SU-DHL-6 (cell line): ENCODE data around the gene GCNT3.

ENCODE experiments used
- H2AFZ ChIP-seq: fragments of 200-600 bp; sonication (generic); 2 replicates; pipeline ENCODE4 v1.6.1; 2014; ENCODE audit warnings: low read depth, mild to moderate bottlenecking, moderate library complexity, mixed read lengths, antibody characterized with exemption, low read length; ENCODE audit not compliant: severe bottlenecking
- H3F3A ChIP-seq: fragments of 200-600 bp; shearing (Covaris generic); 2 replicates; pipeline ENCODE4 v1.6.0; 2016; ENCODE audit warnings: antibody characterized with exemption, mild to moderate bottlenecking; ENCODE audit not compliant: insufficient read depth
- H3K27ac ChIP-seq: fragments of 200-600 bp; sonication (generic); 2 replicates; pipeline ENCODE4 v1.5.1; 2016; ENCODE audit warnings: low read depth, mild to moderate bottlenecking, low read length, moderate library complexity, mixed read lengths
- H3K27me3 ChIP-seq: fragments of 200-600 bp; sonication (generic), shearing (Covaris generic); 2 replicates; pipeline ENCODE4 v1.6.0; 2014; ENCODE audit warnings: mild to moderate bottlenecking, low read length
- H3K36me3 ChIP-seq: fragments of 200-600 bp; sonication (generic); 2 replicates; pipeline ENCODE4 v1.6.1; 2014; ENCODE audit warnings: mild to moderate bottlenecking, low read length, mixed read lengths
- H3K4me2 ChIP-seq: fragments of 300-600, 200-600 bp; shearing (Covaris generic), sonication (generic); 2 replicates; pipeline ENCODE4 v1.6.0; 2014; ENCODE audit warnings: low read length, low read depth, mild to moderate bottlenecking; ENCODE audit not compliant: poor library complexity, severe bottlenecking
- H3K4me3 ChIP-seq: fragments of 200-600 bp; sonication (generic); 2 replicates; pipeline ENCODE4 v1.5.1; 2014; ENCODE audit warnings: antibody characterized with exemption, low read length, mild to moderate bottlenecking, mixed read lengths; ENCODE audit not compliant: insufficient read depth, poor library complexity, severe bottlenecking
- H3K79me2 ChIP-seq: fragments of 200-600 bp; sonication (generic); 2 replicates; pipeline ENCODE4 v1.6.1; 2014; ENCODE audit warnings: mild to moderate bottlenecking, low read length, moderate library complexity; ENCODE audit not compliant: insufficient read depth
- H3K9ac ChIP-seq: fragments of 200-600 bp; sonication (generic); 2 replicates; pipeline ENCODE4 v1.7.0; 2014; ENCODE audit warnings: mild to moderate bottlenecking, low read length
- H3K9me2 ChIP-seq: fragments of 200-600 bp; sonication (generic); replicated peaks from 2 replicates; pipeline ENCODE4 v1.6.1; 2014; ENCODE audit warnings: low read length; ENCODE audit not compliant: insufficient read depth
- H3K9me3 ChIP-seq: fragments of 200-600 bp; sonication (generic); 2 replicates; pipeline ENCODE4 v1.6.1; 2014; ENCODE audit warnings: low read length, mixed read lengths; ENCODE audit not compliant: insufficient read depth
- H4K20me1 ChIP-seq: fragments of 200-600 bp; sonication (generic); 2 replicates; pipeline ENCODE4 v1.6.1; 2014; ENCODE audit warnings: low read depth, mild to moderate bottlenecking, antibody characterized with exemption, low read length, moderate library complexity, mixed read lengths
- EZH2phosphoT487 ChIP-seq: fragments of 200-600 bp; sonication (generic), shearing (Covaris generic); conservative IDR thresholded peaks from 2 replicates; pipeline ENCODE4 v1.6.1; 2018; ENCODE audit warnings: mild to moderate bottlenecking, antibody characterized with exemption, low read length, moderate library complexity, mixed read lengths
- TF ChIP-seq, protein P1 (sequence below): fragments of 200-600 bp; sonication (generic); IDR thresholded peaks from one replicate; pipeline ENCODE4 v1.5.1; 2017; ENCODE audit warnings: antibody characterized with exemption, mild to moderate bottlenecking, low read length, moderate library complexity; ENCODE audit not compliant: insufficient read depth, poor library complexity, severe bottlenecking

The GCNT3 gene

DNA sequence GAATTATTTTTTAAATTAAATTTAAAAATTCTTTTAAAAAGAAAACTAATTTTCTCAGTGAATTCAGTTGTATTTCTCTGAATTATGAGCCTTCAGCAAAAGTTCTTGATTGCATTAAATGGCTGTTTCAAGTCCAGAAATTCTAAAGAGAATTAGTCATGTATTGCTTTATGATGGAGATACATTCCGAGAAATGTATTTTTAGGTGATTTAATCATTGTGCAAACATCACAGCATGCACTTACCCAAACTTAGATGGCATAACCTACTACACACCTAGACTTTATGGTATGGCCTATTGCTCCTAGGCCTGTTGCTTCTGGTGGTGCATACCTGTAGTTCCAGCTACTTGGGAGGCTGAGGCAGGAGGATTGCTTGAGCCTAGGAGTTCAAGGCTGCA lies 44.3 kb upstream of the GCNT3 start:
- Histone ChIP-seq H3K9me2 (no peaks in the 10 kb centered on the region), H3K4me2 (no peak overlapping the region), H3K9ac (no peak overlapping the region), H2AFZ (no peak overlapping the region), H3K27ac (no peak overlapping the region), H3K4me3 (no peak overlapping the region), H4K20me1 (no peaks in the 10 kb centered on the region), H3K27me3 (no peaks in the 10 kb centered on the region), H3F3A (no peaks in the 10 kb centered on the region), H3K79me2 (no peaks in the 10 kb centered on the region), H3K36me3 (no peaks in the 10 kb centered on the region), H3K9me3 (no peaks in the 10 kb centered on the region)
- TF ChIP-seq, protein P1, sequence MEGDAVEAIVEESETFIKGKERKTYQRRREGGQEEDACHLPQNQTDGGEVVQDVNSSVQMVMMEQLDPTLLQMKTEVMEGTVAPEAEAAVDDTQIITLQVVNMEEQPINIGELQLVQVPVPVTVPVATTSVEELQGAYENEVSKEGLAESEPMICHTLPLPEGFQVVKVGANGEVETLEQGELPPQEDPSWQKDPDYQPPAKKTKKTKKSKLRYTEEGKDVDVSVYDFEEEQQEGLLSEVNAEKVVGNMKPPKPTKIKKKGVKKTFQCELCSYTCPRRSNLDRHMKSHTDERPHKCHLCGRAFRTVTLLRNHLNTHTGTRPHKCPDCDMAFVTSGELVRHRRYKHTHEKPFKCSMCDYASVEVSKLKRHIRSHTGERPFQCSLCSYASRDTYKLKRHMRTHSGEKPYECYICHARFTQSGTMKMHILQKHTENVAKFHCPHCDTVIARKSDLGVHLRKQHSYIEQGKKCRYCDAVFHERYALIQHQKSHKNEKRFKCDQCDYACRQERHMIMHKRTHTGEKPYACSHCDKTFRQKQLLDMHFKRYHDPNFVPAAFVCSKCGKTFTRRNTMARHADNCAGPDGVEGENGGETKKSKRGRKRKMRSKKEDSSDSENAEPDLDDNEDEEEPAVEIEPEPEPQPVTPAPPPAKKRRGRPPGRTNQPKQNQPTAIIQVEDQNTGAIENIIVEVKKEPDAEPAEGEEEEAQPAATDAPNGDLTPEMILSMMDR = no peak

DNA sequence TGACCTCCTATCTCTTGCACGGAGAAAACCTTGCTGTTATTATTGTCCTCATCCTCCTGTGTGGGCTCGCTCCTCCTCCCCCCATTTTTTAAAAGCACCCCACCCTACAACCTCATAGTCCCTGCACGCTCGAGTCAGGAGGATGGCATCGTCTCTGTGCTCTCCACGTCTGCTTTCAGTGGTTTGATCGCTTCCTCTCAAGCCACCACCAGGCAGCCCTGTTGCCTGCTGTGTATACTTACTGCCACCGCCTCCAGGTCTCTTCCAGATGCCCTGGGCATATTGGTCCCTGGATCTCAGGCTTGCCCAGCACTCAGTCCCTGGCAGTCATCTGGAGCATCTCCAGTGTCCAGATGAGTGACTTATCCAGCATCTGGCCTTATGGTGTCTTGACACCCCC lies 42.1 kb upstream of the GCNT3 start:
- H3K9ac ChIP-seq = no peak overlapping the region
- no peaks in the 10 kb centered on the region for H3K27me3 ChIP-seq
- no peaks in the 10 kb centered on the region for H3K9me3 ChIP-seq
- no peak overlapping the region for H3K27ac ChIP-seq
- no peaks in the 10 kb centered on the region for H4K20me1 ChIP-seq
- H3K36me3 ChIP-seq = no peaks in the 10 kb centered on the region
- H2AFZ ChIP-seq = no peak overlapping the region
- no peaks in the 10 kb centered on the region for H3K9me2 ChIP-seq
- no peak overlapping the region for H3K4me3 ChIP-seq
- H3F3A ChIP-seq = no peaks in the 10 kb centered on the region
- TF ChIP-seq, protein P1 = no peak
- no peak for TF ChIP-seq EZH2phosphoT487
- H3K4me2 ChIP-seq = no peak overlapping the region
- no peaks in the 10 kb centered on the region for H3K79me2 ChIP-seq

DNA sequence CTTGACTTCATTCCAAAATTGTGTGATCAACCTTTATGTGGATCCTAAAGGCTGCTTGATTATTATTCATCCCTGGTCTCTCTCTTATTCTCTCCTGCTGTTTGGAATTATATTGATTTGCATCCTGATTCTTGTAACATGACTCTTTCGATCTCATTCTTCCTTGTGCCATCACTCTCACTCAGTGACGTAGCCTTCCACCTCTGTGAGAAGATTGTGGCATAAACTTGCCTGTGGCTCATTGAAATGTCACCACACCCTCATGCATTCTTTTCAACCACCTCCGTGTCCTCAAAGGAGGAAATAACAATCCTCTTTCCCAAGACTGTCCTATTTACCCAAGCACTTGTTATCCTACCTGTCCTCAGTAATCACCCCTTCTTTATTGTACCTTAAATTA lies 41.3 kb upstream of the GCNT3 start:
- no peaks in the 10 kb centered on the region for H3K27me3 ChIP-seq
- TF ChIP-seq, protein P1 = no peak
- TF ChIP-seq EZH2phosphoT487 = no peak
- no peak overlapping the region for H3K9ac ChIP-seq
- no peaks in the 10 kb centered on the region for H3K9me2 ChIP-seq
- H3K79me2 ChIP-seq = no peaks in the 10 kb centered on the region
- H3K9me3 ChIP-seq = no peaks in the 10 kb centered on the region
- H3K4me2 ChIP-seq = no peak overlapping the region
- no peaks in the 10 kb centered on the region for H4K20me1 ChIP-seq
- H2AFZ ChIP-seq = no peak overlapping the region
- no peaks in the 10 kb centered on the region for H3K36me3 ChIP-seq
- H3K27ac ChIP-seq = no peak overlapping the region
- no peaks in the 10 kb centered on the region for H3F3A ChIP-seq
- no peak overlapping the region for H3K4me3 ChIP-seq

DNA sequence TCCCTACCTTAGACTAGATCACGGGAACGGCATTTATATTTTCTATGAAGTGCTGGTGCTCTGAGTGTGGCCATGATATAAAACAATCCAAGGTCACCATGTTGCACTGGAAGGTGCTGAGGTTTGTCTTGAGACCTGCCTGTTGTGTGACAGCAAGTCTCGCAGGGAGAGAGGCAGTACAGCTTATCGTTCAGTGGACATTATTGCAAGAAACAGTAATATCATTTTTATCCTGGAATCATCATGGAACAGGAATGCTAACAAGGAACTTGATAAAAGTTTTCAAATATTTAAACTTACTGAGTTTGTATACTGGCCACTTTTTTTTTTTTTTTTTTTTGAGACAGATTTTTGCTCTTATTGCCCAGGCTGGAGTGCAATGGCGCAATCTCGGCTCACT lies 40.0 kb upstream of the GCNT3 start:
- Histone ChIP-seq H3K79me2 (no peaks in the 10 kb centered on the region), H2AFZ (no peak overlapping the region), H3K27ac (no peak overlapping the region), H3K27me3 (no peaks in the 10 kb centered on the region), H3K4me3 (no peak overlapping the region), H3K9ac (no peak overlapping the region), H3K4me2 (no peak overlapping the region), H3K9me3 (no peaks in the 10 kb centered on the region), H3F3A (no peaks in the 10 kb centered on the region), H3K36me3 (no peaks in the 10 kb centered on the region), H4K20me1 (no peaks in the 10 kb centered on the region), H3K9me2 (no peaks in the 10 kb centered on the region)
- TF ChIP-seq EZH2phosphoT487 = no peak
- TF ChIP-seq, protein P1 = no peak
